Tibial artery (tissue), 4 donors: ENCODE measurements around the gene DMWD.

Experiments
- DNase-seq, 2 donors: peaks; one replicate each; pipeline ENCODE4 v3.0.0-alpha.2; 2019
- H3K27ac ChIP-seq, 2 donors: fragments of 200-600 bp; sonication (generic) in 1 of 2; 1 replicate in 1 of 2; 2 replicates in 1 of 2; pipeline ENCODE4 v1.5.1; 2018 to 2019; ENCODE audit warnings: mild to moderate bottlenecking in 1 of 2
- H3K27me3 ChIP-seq, 2 donors: fragments of 200-600 bp; sonication (generic) in 1 of 2; one replicate each; pipeline versions ENCODE4 v1.5.1 to v1.6.0; 2016 to 2019
- H3K36me3 ChIP-seq, 3 donors: fragments of 200-600 bp; sonication (generic) in 2 of 3; one replicate each; pipeline ENCODE4 v1.5.1; 2016 to 2019; ENCODE audit warnings: mild to moderate bottlenecking in 2 of 3
- H3K4me1 ChIP-seq, 4 donors: fragments of 200-600 bp; sonication (generic) in 2 of 4; 1 replicate in 3 of 4; 2 replicates in 1 of 4; pipeline ENCODE4 v1.5.1; 2016 to 2019
- H3K4me3 ChIP-seq, 2 donors: fragments of 200-600 bp; sonication (generic) in 1 of 2; 1 replicate in 1 of 2; 2 replicates in 1 of 2; pipeline ENCODE4 v1.5.1; 2018 to 2019; ENCODE audit warnings: mild to moderate bottlenecking in 2 of 2
- H3K9me3 ChIP-seq, 3 donors: fragments of 200-600 bp; sonication (generic) in 1 of 3; one replicate each; pipeline ENCODE4 v1.5.1; 2016 to 2019
- CTCF ChIP-seq, 2 experiments: fragments of 200-600 bp in 1 of 2; fragments of 450-650 bp in 1 of 2; IDR thresholded peaks; one replicate each; pipeline ENCODE4 v1.5.1; 2017 to 2019; ENCODE audit warnings: antibody characterized with exemption in 2 of 2, mild to moderate bottlenecking in 1 of 2, moderate library complexity in 1 of 2
- intact Hi-C: fragments of 100-400 bp; cut with DNase I; formaldehyde crosslinking; loops from one replicate; pipeline ENCODE4 v1.15.0; 2023; ENCODE audit warnings: low total_unique reads

DMWD gene

GRCh38 chr19:45784096-45784495 is 8.5 kb downstream of the DMWD start:
- Histone ChIP-seq H3K27ac (peak overlapping the region; percentile 92 to 94), H3K4me3 (peak overlapping the region in 1 of 2 donors; percentile 86), H3K27me3 (no peaks in the 10 kb centered on the region), H3K36me3 (peaks cover 12 to 50% (median 38%) of the 10 kb centered on the region in 3 donors), H3K4me1 (peaks cover 8 to 71% (median 50%) of the 10 kb centered on the region in 4 donors), H3K9me3 (no peaks in the 10 kb centered on the region)
- DNase-seq: no peak
- no peak for TF ChIP-seq CTCF (IDR thresholded peaks at IDR 0.05)
- intact Hi-C loops: no loop called here

- peaks cover 15 to 50% (median 38%) of the 10 kb centered on the region in 3 donors for H3K36me3 ChIP-seq
- TF ChIP-seq CTCF (IDR thresholded peaks at IDR 0.05): no peak
- no peaks in the 10 kb centered on the region for H3K9me3 ChIP-seq
- H3K4me1 ChIP-seq: peaks cover 8 to 81% (median 55%) of the 10 kb centered on the region in 4 donors
- DNase-seq: peak; percentile 80 to 95
- intact Hi-C loops: no loop called here
- H3K4me3 ChIP-seq: peak overlapping the region; percentile 76 to 86
- peak overlapping the region; percentile 92 to 94 for H3K27ac ChIP-seq
- H3K27me3 ChIP-seq: no peaks in the 10 kb centered on the region
Observed at GRCh38 chr19:45782820-45783785, 9.5 kb downstream of the DMWD start.

- peak within 1 kb of the TSS; percentile 92 to 94 for H3K27ac ChIP-seq
- H3K4me1 ChIP-seq: peaks cover 8 to 85% (median 55%) of the 10 kb centered on the region in 4 donors
- no peaks in the 10 kb centered on the region for H3K27me3 ChIP-seq
- DNase-seq: peak; percentile 65 to 86
- intact Hi-C loops: no loop called here
- no peak for TF ChIP-seq CTCF (IDR thresholded peaks at IDR 0.05)
- H3K9me3 ChIP-seq: no peaks in the 10 kb centered on the region
- H3K36me3 ChIP-seq: peaks cover 24 to 50% (median 39%) of the 10 kb centered on the region in 3 donors
- H3K4me3 ChIP-seq: peak within 1 kb of the TSS; percentile 76 to 86
Observed at GRCh38 chr19:45782162-45782691, 10.4 kb downstream of the DMWD start, which contains the start of gene DMPK. Gene DMPK, minus strand, starts transcription at chr19:45782490. Its CDS starts 138 bp downstream, at chr19:45782352.

GRCh38 chr19:45781214-45782161 is 11.2 kb downstream of the DMWD start:
- Histone ChIP-seq H3K4me3 (peak overlapping the region; percentile 76 to 86), H3K36me3 (peaks cover 31 to 50% (median 39%) of the 10 kb centered on the region in 3 donors), H3K27ac (peak overlapping the region; percentile 92 to 94), H3K9me3 (no peaks in the 10 kb centered on the region), H3K4me1 (peaks cover 8 to 85% (median 55%) of the 10 kb centered on the region in 4 donors), H3K27me3 (no peaks in the 10 kb centered on the region)
- TF ChIP-seq CTCF (IDR thresholded peaks at IDR 0.05): no peak
- peak in 1 of 2 donors; percentile 82 for DNase-seq
- intact Hi-C loops: no loop called here
